Activated B cell treated with CpG ODN at 0.5 μM for 24 hours (primary cell): Measurements from ENCODE around the gene PSMA3. TPM values are rescaled to one million over a fixed set of nuclear protein-coding genes. Genes with fewer than 3 reads are reported as not detected.

Experiments used
- ATAC-seq: fragments of 200-7000 bp; cut with Tn5 transposase; one replicate; pipeline ENCODE4 v1.10.0; 2021; ENCODE audit warnings: low read depth, mild to moderate bottlenecking, moderate library complexity
- CTCF ChIA-PET: fragments of 350-600 bp; sonication (Branson Sonifier 250); formaldehyde crosslinking; loops from one replicate; lab custom pipeline; 2021; ENCODE audit warnings: antibody characterized with exemption; lab: Charles Lee
- POLR2A ChIA-PET: fragments of 350-600 bp; sonication (Branson Sonifier 250); formaldehyde crosslinking; loops from one replicate; lab custom pipeline; 2021; ENCODE audit warnings: antibody characterized with exemption; lab: Charles Lee
- DNase-seq: peaks from one replicate; pipeline ENCODE4 v3.0.0; 2022
- H3K27ac Mint-ChIP-seq: one replicate; pipeline ENCODE4 v1.8.0; 2020; ENCODE audit warnings: mixed read lengths
- H3K27me3 Mint-ChIP-seq: one replicate; pipeline ENCODE4 v1.8.0; 2021; ENCODE audit warnings: mixed read lengths
- H3K36me3 Mint-ChIP-seq: one replicate; pipeline ENCODE4 v1.8.0; 2021; ENCODE audit warnings: low read depth, mixed read lengths
- H3K4me1 Mint-ChIP-seq: one replicate; pipeline ENCODE4 v1.8.0; 2021; ENCODE audit warnings: mixed read lengths
- H3K4me3 Mint-ChIP-seq: one replicate; pipeline ENCODE4 v1.8.0; 2020; ENCODE audit warnings: mild to moderate bottlenecking, mixed read lengths
- H3K9me3 Mint-ChIP-seq: one replicate; pipeline ENCODE4 v1.8.0; 2020; ENCODE audit warnings: mixed read lengths
- intact Hi-C: fragments of 100-400 bp; cut with micrococcal nuclease; formaldehyde crosslinking; loops from one replicate; pipeline ENCODE4 v1.15.1; 2024
- total RNA-seq: library from RNA; stranded (reverse); gene quantifications from 2 replicates; pipeline ENCODE4 v1.2.3, GENCODE V29; 2022
- TF ChIP-seq, protein P1 (sequence below): fragments of 200-600 bp; IDR thresholded peaks from one replicate; pipeline ENCODE4 v1.8.0; 2022; ENCODE audit warnings: antibody characterized with exemption, mild to moderate bottlenecking

Gene PSMA3
- total RNA-seq, 1 donor from 2014 or later, result 204 TPM

DNA sequence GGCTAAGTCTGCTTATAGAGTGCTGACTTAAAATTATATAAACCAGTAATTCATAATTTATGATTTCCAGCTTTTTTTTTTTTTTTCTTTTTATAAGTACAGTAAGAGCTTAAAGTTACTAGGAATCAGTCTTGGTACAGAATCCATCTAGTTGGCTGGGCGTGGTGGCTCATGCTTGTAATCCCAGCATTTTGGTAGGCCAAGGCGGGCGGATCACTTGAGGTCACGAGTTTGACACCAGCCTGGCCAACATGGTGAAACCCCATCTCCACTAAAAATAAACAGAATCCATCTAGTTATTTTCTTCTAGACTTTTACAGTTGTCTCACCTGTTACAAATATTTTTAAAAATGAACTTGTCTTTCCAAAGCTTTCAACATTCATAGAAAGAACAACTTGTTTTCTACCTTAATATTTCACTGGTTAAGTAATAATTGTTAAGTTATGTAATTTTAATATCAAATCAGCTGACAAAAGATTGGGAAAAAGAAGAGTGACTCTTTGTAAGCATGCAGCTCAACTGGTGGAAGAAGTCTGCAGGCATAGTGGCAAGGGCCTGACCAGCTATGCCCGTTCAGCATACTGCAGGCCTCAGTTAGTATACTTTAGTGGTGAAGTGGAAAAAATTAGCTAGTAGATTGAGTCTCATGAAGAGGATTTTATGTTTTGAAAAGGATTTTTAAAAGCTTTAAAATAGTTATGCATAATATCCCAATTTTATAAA lies 17.4 kb upstream of the PSMA3 start:
- intact Hi-C loops, result no loop called here
- ATAC-seq (no peak), DNase-seq (no peak)
- Mint-ChIP-seq H3K36me3 (peaks cover 33% of the 10 kb centered on the region), H3K27ac (no peak overlapping the region), H3K4me3 (no peak overlapping the region), H3K27me3 (no peaks in the 10 kb centered on the region), H3K4me1 (no peaks in the 10 kb centered on the region), H3K9me3 (no peaks in the 10 kb centered on the region)
- ChIA-PET POLR2A (no interaction called here), CTCF (no interaction called here)
- TF ChIP-seq, protein P1, sequence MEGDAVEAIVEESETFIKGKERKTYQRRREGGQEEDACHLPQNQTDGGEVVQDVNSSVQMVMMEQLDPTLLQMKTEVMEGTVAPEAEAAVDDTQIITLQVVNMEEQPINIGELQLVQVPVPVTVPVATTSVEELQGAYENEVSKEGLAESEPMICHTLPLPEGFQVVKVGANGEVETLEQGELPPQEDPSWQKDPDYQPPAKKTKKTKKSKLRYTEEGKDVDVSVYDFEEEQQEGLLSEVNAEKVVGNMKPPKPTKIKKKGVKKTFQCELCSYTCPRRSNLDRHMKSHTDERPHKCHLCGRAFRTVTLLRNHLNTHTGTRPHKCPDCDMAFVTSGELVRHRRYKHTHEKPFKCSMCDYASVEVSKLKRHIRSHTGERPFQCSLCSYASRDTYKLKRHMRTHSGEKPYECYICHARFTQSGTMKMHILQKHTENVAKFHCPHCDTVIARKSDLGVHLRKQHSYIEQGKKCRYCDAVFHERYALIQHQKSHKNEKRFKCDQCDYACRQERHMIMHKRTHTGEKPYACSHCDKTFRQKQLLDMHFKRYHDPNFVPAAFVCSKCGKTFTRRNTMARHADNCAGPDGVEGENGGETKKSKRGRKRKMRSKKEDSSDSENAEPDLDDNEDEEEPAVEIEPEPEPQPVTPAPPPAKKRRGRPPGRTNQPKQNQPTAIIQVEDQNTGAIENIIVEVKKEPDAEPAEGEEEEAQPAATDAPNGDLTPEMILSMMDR, result no peak

DNA sequence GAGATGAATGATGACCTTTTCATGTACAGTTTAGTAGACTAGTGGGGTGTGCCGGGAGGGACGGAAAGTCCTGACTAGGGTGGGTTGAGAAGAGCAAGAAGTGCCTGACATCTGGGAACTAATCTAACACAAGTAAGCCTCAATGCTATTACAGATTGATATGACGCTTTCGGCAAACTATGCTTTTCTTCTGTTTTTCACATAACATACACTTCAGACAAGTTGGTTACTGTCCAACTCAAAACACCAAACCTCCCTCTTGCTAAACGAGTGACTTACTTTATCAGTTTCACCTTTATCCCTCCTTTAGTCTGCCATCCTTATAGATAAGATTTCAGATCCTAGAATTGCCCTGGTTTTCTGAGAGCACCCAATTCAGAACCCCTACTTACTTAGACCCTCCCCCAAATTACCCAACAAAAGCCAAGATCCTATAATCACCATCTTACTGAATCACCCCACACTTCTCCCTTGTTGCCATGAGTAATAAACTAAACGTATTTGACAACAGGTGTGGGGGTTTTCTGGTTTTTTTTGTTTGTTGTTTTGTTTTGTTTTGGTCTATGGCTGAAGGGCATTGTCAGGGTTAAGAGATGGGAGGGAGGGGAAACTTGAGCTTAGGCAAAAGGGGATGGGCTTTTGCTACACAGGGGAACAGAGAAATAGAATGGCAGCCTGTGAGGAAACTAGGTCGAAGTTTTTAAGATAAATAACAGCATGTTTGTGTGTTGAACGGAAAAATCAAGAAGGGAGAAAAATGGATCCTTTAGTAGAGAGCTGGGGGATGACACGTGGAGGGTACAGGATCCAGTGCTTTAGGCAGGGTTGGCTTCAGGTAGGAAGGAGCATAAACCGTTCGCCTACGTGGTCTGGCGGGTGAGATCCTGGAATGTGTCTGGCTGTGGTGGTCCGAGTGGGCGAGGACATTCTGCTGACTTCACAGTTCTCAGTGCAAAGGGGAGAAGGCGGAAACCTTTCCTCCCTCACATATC lies 6.1 kb upstream of the PSMA3 start:
- Mint-ChIP-seq H3K4me3 (no peak overlapping the region), H3K9me3 (no peaks in the 10 kb centered on the region), H3K36me3 (peaks cover 11% of the 10 kb centered on the region), H3K4me1 (peaks cover 19% of the 10 kb centered on the region), H3K27me3 (peaks cover 2% of the 10 kb centered on the region), H3K27ac (no peak overlapping the region)
- no peak for DNase-seq
- ChIA-PET POLR2A (interaction anchor here (0.7 kb wide), 1 partner anchor 19 kb away, joined by 3 read pairs; no protein-coding TSS in a partner anchor), CTCF (no interaction called here)
- ATAC-seq, result no peak
- TF ChIP-seq, protein P1, result no peak
- intact Hi-C loops, result loop anchor here (1.0 kb wide), 2 partner anchors 38 to 189 kb away; partner anchors contain the start of genes ACTR10, KIAA0586 and TIMM9

DNA sequence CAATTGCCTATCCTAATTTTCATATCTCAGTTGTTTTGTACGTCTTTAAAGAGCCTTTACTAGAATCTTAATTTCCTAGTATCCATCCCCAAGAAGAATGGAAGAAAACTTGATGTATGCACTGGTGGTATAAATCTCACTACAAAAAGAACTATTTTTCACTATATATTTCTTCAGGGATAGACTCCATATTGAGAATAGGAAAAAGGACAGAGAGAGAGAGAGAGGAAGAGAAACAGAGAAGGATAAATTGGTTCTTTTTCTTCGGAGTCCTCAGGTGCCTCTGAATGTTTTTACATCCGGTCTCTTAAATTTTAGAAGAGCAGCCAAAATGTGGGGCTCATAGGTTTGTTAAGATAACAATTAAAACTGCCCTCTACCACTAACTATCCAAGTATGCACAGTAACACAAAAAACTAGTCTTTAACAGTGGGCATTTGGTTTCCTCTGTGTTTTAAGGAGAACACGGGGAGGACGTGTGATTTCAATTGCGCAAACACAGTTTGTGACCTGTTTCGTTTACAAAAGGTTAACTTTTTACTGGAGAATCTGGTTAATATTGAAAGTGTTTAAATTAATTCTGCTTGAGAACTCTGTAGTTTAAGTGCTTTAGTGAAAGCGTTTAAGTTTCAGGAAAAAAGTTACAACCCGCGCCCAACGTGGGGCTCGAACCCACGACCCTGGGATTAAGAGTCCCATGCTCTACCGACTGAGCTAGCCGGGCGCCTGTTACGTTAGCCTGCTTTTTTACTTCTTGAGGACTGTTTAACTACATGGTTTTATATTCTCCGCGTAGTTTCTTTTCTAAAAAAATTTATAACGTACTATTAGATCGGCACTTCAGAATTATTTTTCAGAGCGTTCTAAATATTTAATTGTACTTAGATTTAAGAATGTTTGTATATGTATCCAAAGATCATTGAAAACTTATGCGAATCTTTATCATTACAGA lies 5.1 kb upstream of the PSMA3 start:
- Mint-ChIP-seq H3K4me1 (peaks cover 25% of the 10 kb centered on the region), H3K36me3 (peaks cover 8% of the 10 kb centered on the region), H3K9me3 (no peaks in the 10 kb centered on the region), H3K27me3 (peaks cover 2% of the 10 kb centered on the region), H3K4me3 (no peak overlapping the region), H3K27ac (no peak overlapping the region)
- DNase-seq (peak; percentile 63), ATAC-seq (peak; percentile 10)
- ChIA-PET POLR2A (interaction anchor here (0.5 to 2.4 kb wide), 4 partner anchors 18 to 89 kb away, joined by 3 to 18 read pairs (median 4); partner anchors contain the start of genes ACTR10 and ARID4A), CTCF (no interaction called here)
- intact Hi-C loops, result loop anchor here (1.0 to 10.0 kb wide), 3 partner anchors 39 to 1245 kb away; partner anchors contain the start of genes ACTR10, JKAMP, KIAA0586 and L3HYPDH
- TF ChIP-seq, protein P1, result no peak

DNA sequence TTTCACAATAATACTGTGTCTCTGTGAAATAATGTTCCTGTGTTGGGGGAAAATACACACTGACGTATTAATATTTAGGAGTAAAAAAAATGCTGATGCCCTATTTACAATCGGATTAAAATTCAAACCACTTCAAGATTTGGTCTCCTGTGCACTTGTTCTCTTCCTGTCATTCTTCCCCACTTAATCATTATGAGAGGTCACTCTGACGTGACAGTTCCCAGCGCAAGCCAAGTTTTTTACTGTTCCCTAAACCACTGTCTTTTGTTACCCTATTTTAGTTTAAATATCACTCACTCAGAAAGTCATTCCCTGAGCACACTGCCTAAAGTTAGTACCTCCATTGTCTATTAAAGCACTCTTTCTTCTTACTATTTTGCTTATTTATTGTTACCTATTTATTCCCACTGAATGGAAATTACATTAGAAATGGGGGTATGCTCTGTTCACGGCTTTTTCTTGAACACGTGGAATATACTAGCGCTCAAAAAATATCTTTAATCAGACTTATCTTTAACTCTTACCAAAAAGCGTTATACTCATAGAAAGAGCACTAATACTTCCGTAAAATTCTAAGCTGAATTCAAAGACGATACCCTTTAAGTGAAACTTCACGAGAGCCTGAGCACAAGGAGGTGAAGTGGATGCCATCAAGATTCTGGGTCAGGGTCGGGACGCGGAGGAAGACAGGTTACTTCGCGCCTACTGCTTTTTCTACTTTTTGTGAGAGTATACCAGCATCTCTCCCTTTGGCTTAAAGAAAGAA lies 670 bp upstream of the PSMA3 start:
- ATAC-seq, result peak; percentile 45
- peak overlapping the region; percentile 98 for H3K27ac Mint-ChIP-seq
- peaks cover 2% of the 10 kb centered on the region for H3K27me3 Mint-ChIP-seq
- peaks cover 55% of the 10 kb centered on the region for H3K4me1 Mint-ChIP-seq
- no peak for DNase-seq
- ChIA-PET POLR2A (interaction anchor here (0.6 to 4.4 kb wide), 6 partner anchors 14 to 393 kb away, joined by 3 to 56 read pairs (median 8); partner anchors contain the start of genes ACTR10, ARID4A, KIAA0586 and TIMM9), CTCF (interaction anchor here (1.9 kb wide), 1 partner anchor 54 kb away, joined by 7 read pairs; the partner anchor contains the start of gene ARID4A)
- TF ChIP-seq, protein P1, result no peak
- intact Hi-C loops, result loop anchor here (1.0 to 10.0 kb wide), 9 partner anchors 17 to 1241 kb away; partner anchors contain the start of genes ACTR10, AP5M1, ARID4A and DAAM1
- no peaks in the 10 kb centered on the region for H3K9me3 Mint-ChIP-seq
- peaks cover 33% of the 10 kb centered on the region for H3K36me3 Mint-ChIP-seq
- peak overlapping the region; percentile 98 for H3K4me3 Mint-ChIP-seq
